Sciatic nerve (tissue), 2 donors: ENCODE data around the gene POP7. TPM values are rescaled to one million over a fixed set of nuclear protein-coding genes. Genes with fewer than 3 reads are reported as not detected.
A peak's percentile ranks its signal among the peaks of the same experiment; 100 is the strongest.

ENCODE experiments used
- ATAC-seq: fragments of 200-7000 bp; cut with Tn5 transposase; one replicate; pipeline ENCODE4 v1.9.1; 2020; ENCODE audit warnings: mild to moderate bottlenecking, moderate library complexity
- DNase-seq: peaks from one replicate; pipeline ENCODE4 v3.0.0-alpha.2; 2020; ENCODE audit warnings: low spot score
- intact Hi-C: fragments of 100-400 bp; cut with DNase I; formaldehyde crosslinking; loops from one replicate; pipeline ENCODE4 v1.14.2; 2022
- total RNA-seq: library from RNA; stranded (reverse); fragmentation: NEBNext Ultra II Directional; extraction: Animal tissue kit (Norgen Biotek cat#: 25700); gene quantifications from one replicate; pipeline ENCODE4 v1.2.1, GENCODE V29; 2021
- donor health status: DM: no; HTN: no; CAD: no.
- donor health status: DM: no; HTN: no; CAD: no.

Gene POP7
- total RNA-seq, 1 donor from 2014 or later, result 16.6 TPM

GRCh38 chr7:100677308-100678267 lies 28.3 kb upstream of the POP7 start:
- DNase-seq, result no peak
- intact Hi-C loops, result no loop called here
- ATAC-seq, result no peak

- no peak for ATAC-seq
- intact Hi-C loops, result no loop called here
- no peak for DNase-seq
Measured at GRCh38 chr7:100678291-100678984, 27.5 kb upstream of the POP7 start.

- ATAC-seq (no peak), DNase-seq (no peak)
- intact Hi-C loops, result no loop called here
Measured at GRCh38 chr7:100679129-100679926, 26.6 kb upstream of the POP7 start.

GRCh38 chr7:100679927-100680575 lies 25.9 kb upstream of the POP7 start:
- no peak for DNase-seq
- peak; percentile 83 for ATAC-seq
- intact Hi-C loops, result no loop called here

GRCh38 chr7:100680576-100681271 lies 25.2 kb upstream of the POP7 start:
- ATAC-seq (peak; percentile 19), DNase-seq (no peak)

GRCh38 chr7:100681491-100682227 lies 24.3 kb upstream of the POP7 start:
- intact Hi-C loops, result no loop called here
- ATAC-seq (no peak), DNase-seq (no peak)

More at GRCh38 chr7:100680576-100681271, 25.2 kb upstream of the POP7 start:
- intact Hi-C loops, result no loop called here

- DNase-seq (no peak), ATAC-seq (no peak)
- intact Hi-C loops, result no loop called here
Measured at GRCh38 chr7:100682228-100682741, 23.6 kb upstream of the POP7 start.

GRCh38 chr7:100682991-100683658 lies 22.8 kb upstream of the POP7 start:
- no peak for ATAC-seq
- DNase-seq, result no peak
- intact Hi-C loops, result no loop called here

- intact Hi-C loops, result no loop called here
- no peak for DNase-seq
- ATAC-seq, result no peak
Measured at GRCh38 chr7:100683659-100684533, 22.0 kb upstream of the POP7 start.

GRCh38 chr7:100684534-100685042 lies 21.3 kb upstream of the POP7 start:
- ATAC-seq, result no peak
- intact Hi-C loops, result no loop called here
- DNase-seq, result no peak

- no peak for DNase-seq
- intact Hi-C loops, result no loop called here
Measured at GRCh38 chr7:100685049-100685605, 20.8 kb upstream of the POP7 start.

GRCh38 chr7:100685631-100686145 lies 20.2 kb upstream of the POP7 start:
- intact Hi-C loops, result no loop called here
- DNase-seq, result no peak
- no peak for ATAC-seq

More at GRCh38 chr7:100685049-100685605, 20.8 kb upstream of the POP7 start:
- ATAC-seq, result no peak

- ATAC-seq (no peak), DNase-seq (no peak)
- intact Hi-C loops, result no loop called here
Measured at GRCh38 chr7:100686201-100686821, 19.6 kb upstream of the POP7 start.

- DNase-seq, result no peak
- intact Hi-C loops, result no loop called here
- no peak for ATAC-seq
Measured at GRCh38 chr7:100686822-100687211, 19.1 kb upstream of the POP7 start.

GRCh38 chr7:100687261-100687660 lies 18.7 kb upstream of the POP7 start:
- DNase-seq (no peak), ATAC-seq (no peak)
- intact Hi-C loops, result no loop called here
